NCI-H2081 (cell line): ENCODE measurements around the gene ZBTB46.
A peak's percentile ranks its signal among the peaks of the same experiment; 100 is the strongest.
"Not testable (repeated sequence)": the region's sequence is repeated elsewhere in the genome, so short reads cannot be mapped to it uniquely, and the experiment has no call there.

Experiments used
- DNase-seq, 2 experiments: peaks; one replicate each; lab custom pipeline; 2025; lab: John Stamatoyannopoulos, UW

The ZBTB46 gene

GRCh38 chr20:63830841-63831588 is at the start of gene ZBTB46:
Gene ZBTB46, minus strand, starts transcription at chr20:63831264. Its CDS starts 40,507 bp downstream, at chr20:63790757.
- peak in 1 of 2 experiments; percentile 60 for DNase-seq

GRCh38 chr20:63878899-63879663 is 48.0 kb upstream of the ZBTB46 start:
- DNase-seq, result no peak

- no peak for DNase-seq
Measured at GRCh38 chr20:63877755-63878470, 46.8 kb upstream of the ZBTB46 start.

- no peak for DNase-seq
Measured at GRCh38 chr20:63876489-63877036, 45.5 kb upstream of the ZBTB46 start.

- not testable (repeated sequence) for DNase-seq
Measured at GRCh38 chr20:63874241-63874640, 43.2 kb upstream of the ZBTB46 start.

DNA sequence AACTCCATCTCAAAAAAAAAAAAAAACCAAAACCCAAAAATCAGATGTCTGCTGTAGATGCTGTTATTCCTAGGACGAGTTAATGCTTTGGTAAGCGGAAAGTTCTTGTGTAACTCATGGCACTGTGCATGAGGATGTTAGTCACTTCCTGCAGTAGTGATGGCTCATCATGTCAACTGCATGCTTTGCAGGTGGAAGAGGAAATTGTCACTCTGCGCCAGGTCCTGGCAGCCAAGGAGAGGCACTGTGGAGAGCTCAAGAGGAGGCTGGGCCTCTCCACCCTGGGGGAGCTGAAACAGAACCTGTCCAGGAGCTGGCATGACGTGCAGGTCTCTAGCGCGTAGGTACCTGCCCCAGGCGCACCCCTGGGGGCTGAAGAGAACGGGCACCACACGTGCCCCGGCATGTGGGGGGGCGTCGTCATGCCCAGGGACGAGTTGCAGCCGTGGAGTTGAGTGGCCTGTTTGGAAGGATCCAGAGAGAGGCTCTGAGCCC is 42.5 kb upstream of the ZBTB46 start:
- no peak for DNase-seq

- DNase-seq, result no peak
Measured at GRCh38 chr20:63868264-63868663, 37.2 kb upstream of the ZBTB46 start.

DNA sequence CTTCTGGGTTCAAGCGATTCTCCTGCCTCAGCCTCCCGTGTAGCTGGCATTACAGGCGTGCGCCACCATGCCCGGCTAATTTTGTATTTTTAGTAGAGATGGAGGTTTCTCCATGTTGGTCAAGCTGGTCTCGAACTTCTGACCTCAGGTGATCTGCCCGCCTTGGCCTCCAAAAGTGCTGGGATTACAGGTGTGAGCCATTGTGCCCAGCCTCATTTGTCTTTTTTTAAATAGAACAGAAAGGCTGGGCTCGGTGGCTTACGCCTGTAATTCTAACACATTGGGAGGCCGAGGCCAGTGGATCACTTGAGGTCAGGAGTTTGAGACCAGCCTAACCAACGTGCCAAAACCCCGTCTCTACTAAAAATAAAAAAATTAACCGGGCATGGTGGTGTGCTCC is 36.0 kb upstream of the ZBTB46 start:
- not testable (repeated sequence) for DNase-seq

DNA sequence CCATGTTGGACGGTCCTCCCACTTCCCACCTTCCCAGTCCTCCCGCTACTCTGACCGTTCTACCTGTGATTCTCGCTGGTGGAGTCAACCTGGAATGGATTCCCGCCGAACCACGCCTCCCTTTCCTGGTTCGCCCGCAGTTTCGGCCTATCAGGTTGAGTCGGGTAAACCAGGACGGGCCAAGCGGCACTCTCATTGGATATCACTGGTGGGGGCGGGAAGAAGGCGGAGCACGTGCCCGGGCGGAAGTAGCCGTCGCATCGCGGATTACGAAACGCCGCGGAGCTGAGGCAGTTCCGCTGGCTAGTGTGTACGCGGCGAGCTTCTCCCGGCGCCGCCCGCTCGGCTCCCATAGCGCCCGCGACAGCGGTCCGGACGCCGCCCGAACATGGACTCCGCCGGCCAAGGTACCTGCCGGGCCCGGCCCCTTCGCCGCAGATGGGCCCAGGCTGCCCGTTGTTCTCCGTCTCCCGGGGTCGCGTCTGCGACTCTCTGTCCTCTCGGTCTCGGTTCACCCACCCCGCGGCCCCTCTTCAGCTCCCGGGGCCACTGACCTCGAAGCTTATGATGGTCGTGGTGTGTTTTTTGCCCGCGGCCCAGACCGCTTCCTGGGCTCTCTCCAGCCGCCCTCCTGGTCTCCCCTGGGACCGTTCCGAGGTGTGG is 34.0 kb upstream of the ZBTB46 start, which contains the start of gene TPD52L2:
TSS of gene TPD52L2 (plus strand) at position 293 of the 663 bp plus-strand sequence. CDS start at position 389, 96 bp downstream.
- peak; percentile 99 to 100 for DNase-seq

GRCh38 chr20:63864545-63864977 is 33.5 kb upstream of the ZBTB46 start:
- no peak for DNase-seq

GRCh38 chr20:63863798-63864544 is 32.9 kb upstream of the ZBTB46 start:
- peak; percentile 58 to 81 for DNase-seq

DNA sequence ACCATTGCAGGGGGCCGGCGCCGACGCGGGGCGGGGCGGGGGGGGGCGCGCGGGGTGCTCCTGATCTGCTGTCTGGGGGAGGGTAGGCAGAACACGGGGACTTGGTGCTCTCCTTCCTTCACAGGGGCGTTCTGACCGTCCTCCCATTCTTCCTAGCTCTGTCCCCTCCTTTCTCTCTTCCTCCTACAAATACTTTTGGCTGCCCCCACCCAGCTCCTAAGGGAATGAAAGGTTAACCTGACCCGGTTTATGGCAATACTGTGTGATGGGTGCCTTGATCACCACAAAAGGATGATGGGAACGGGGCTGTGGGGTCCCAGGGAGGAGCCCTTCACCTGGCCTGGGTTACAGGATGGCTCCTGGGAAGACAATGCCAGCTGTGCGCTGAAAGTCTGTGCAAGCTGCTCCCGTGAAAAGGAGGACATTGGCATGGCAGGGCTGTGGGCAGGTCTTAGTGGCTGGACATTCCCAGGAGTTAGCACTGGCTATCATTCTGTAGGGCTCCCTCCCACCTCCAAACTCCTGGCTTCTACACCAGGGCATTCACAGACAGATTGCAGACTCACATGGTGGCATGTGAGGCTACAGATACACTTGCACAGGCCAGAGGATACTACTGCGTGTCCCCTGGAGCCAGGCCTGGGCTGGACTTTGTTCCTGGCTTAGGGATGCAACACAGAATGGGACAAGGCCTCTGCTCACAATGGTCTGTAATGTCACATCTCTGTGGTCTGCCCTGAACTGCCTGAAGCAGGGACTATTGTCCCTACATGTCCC is 32.1 kb upstream of the ZBTB46 start:
- DNase-seq, result no peak

- DNase-seq, result no peak
Measured at GRCh38 chr20:63861981-63862901, 31.2 kb upstream of the ZBTB46 start.

DNA sequence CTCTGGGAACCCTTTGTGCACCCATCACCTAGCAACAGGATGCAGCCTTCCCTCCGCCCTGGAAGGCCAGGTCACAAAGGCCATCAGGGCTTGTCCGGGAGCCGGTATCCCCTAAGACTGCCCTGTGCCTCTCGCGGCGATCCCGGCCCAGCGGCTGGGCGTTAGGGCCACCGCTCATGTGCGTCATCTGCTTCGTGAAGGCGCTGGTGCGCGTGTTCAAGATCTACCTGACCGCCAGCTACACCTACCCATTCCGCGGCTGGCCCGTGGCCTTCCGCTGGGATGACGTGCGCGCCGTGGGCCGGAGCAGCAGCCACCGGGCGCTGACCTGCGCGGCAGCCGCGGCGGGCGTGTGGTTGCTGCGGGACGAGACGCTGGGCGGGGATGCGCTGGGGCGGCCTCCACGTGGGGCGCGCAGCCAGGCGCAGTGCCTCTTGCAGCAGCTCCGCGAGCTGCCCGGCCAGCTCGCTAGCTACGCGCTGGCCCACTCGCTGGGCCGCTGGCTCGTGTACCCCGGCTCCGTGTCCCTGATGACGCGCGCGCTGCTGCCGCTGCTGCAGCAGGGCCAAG is 30.4 kb upstream of the ZBTB46 start, which contains the start of gene ABHD16B:
TSS of gene ABHD16B (plus strand) at position 134 of the 570 bp plus-strand sequence. CDS start at position 177, 43 bp downstream.
- DNase-seq, result no peak

DNA sequence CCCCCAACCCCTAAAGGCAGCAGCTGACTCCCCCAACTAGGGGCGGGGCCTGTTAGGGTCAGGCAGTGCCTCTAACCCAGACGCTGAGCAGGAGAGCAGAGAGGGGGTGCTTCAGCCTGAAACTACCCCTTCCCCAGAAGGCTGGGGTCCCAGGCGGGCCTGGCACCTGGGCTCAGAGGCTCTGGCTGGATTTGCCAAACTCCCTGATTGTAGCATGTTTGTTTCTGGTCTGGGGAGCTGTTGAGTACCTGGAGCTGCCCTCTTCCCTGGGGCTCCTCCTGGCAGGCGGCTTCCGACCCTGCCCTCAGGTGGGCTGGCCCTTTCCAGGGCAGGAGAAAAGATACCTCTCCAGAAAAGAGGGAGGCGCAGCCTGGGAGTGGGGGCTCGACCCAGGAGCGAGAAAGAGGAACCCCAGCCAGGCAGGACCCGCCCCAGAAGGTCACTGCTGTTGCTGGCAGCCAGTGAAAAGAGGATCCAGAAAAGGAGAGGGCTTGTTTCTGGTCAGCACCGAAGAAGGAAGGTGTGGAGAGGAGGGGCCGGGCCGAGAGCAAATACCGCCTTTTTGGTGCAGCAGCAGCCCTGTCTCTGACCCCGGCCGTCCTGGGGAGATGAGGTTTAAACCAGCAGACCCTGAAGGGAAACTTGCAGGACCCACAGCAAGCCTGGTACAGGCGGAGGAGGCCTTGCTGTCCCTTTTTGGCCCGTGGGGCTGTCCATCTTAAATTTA is 29.4 kb upstream of the ZBTB46 start:
- no peak for DNase-seq

- no peak for DNase-seq
Measured at GRCh38 chr20:63859166-63859699, 28.2 kb upstream of the ZBTB46 start.
